ENCODE results near the gene POLR2F. TPM values are rescaled to one million over a fixed set of nuclear protein-coding genes. Genes with fewer than 3 reads are reported as not detected.

POLR2F gene
- total RNA-seq: 24.6 and 40.6 TPM in 2 replicates

DNA sequence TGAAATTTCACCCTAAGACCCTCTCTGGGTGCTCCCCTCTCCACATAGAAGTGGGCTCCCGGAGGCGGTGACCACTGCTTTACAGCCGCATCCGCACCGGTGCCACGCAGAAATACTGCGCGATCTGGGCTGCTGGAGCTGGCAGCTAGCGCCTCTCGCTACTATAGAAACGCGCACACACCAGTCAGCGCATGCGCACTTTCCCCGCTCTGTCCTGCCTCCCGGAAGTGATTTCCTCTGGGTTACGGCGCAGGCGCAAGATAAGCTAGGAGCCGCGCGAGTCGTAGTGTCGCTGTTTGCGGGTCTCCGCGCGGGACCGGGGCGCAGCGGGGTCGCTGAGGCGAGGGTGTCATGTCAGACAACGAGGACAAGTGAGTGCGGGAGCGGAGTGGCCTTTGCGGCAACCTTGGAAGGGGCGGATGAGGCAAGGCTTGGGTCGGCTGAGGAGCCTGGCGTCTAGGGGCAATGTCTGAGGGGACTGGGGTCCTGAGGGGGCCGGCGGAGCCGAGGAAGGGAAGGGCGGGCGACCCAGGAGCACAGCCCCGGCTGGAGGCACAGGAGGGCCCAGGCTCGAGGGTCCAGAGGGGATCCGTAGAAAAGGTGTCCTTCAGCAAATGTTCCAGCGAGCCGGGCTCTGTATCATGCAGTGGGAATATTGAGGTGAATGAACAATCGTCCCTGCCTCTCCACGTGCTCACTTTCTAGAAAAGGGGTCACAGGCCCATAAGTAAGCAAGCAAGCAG is at the start of gene POLR2F, which contains the start of gene C22orf23:
Gene POLR2F, plus strand, starts transcription at position 263 of the 743 bp plus-strand sequence. Its CDS starts 89 bp downstream, at position 352.
Gene C22orf23, minus strand, starts transcription at position 165 of the 743 bp plus-strand sequence. CDS start 452 bp downstream, outside the sequence.

DNA sequence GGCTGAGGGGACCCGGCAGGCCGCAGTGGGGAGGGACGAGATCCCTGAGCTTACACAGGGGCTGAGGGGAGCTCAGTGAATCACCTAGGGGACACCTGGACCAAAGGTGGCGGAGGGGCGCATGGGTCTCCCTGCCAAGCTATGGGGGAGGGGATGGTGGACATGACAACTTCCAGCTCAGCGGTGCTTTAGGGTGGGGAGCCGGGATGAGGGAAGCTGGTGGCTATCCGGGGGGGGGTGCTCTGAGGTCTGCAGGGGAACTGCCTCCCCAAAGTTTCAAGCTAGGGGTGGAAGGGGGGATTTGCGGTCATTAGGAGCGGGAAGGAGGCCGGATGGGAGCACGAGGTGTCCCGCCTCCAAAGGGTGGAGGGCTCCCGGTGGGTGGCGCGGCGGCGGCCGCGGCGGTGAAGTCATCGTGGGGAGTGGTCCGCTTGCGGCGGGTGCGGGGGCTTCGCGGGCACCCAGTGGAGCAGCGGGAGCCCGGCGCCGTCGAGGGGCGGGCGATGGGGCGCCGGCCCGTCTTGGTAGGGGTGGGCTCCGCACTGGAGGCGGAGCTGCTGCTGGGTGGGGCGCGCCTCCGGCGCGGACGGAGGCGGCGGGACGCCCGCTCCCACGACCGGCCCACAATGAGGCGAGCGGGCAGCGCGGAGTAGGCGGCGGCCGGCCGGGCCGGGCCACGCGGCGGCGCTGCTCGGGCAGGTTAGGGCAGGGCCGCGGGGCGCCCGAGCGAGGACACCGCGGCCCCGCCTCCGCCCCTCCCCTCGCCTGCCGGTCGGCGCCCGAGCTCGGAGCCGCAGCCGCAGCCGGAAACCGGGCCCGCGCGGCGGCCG is 47.8 kb upstream of the POLR2F start, which contains the start of gene MICALL1:
Gene MICALL1, plus strand, starts transcription at position 764 of the 830 bp plus-strand sequence. CDS start 126 bp downstream, outside the sequence.

DNA sequence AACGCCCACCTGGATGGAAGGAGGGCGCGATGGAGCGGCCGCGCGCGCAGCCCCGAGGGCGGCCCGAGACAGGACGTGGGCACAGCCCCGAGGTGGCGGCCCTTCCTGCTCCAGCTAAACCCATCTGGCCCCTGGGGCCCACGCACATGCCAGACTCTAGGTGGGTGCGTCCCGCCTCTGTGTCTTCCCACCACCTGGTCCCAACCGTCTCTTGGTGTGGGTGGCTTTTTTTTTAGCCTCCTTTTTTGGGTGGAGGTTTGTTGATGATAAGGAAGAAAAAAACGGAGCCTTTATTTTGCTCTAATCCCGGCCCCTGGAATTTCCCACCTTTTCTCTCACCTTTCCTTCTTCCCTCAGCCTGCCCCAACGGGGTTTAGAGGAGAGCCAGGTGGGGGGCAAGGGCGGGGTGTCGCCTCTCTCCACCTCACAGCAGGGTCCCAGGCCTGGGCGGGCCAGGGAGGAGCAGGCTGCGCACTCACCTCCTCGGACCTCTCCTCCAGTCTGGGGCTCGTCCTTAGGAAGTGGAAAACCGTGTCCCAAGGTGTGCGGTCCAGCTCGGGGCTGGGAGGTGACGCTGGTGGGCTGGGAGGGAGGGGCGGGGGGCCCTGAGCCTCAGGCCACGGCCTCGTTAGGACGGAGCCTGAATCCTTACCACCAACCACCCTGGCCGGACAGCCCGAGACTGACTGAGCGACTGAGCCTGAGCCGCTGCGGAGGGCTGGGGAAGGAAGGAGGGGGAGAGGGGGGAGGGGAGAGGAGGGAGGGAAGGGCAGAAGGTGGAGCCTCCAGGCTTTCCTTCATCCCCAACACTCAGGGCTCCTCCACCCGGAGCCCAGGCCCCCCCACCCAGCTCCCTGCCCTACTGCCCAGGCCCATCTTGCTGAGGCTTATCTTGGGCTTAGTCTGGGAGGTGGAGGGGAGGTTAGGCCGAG is 30.6 kb downstream of the POLR2F start, which contains the start of gene SOX10:
Gene SOX10, minus strand, starts transcription at position 696 of the 932 bp plus-strand sequence. CDS start 771 bp downstream, outside the sequence.

Other genes with a start within 250 kb of the POLR2F start
- 18.0 and 32.3 TPM in 2 replicates for gene GCAT, start 145.8 kb upstream of the POLR2F start, total RNA-seq
- not detected in 2 replicates for gene GALR3, start 130.3 kb upstream of the POLR2F start, total RNA-seq
- 30.6 and 41.4 TPM in 2 replicates for gene ANKRD54, start 109.4 kb upstream of the POLR2F start, total RNA-seq
- 327 and 367 TPM in 2 replicates for gene EIF3L, start 104.3 kb upstream of the POLR2F start, total RNA-seq
- gene MICALL1, start 47.4 kb upstream of the POLR2F start, total RNA-seq: 49.0 and 49.1 TPM in 2 replicates
- gene C22orf23, start 98 bp upstream of the POLR2F start, total RNA-seq: 0.22 and 0.27 TPM in 2 replicates
- not detected in 2 replicates for gene SOX10, start 30.9 kb downstream of the POLR2F start, total RNA-seq
- gene PICK1, start 103.7 kb downstream of the POLR2F start, total RNA-seq: 6.1 and 11.1 TPM in 2 replicates
- not detected in 2 replicates for gene SLC16A8, start 130.5 kb downstream of the POLR2F start, total RNA-seq
- gene BAIAP2L2, start 157.0 kb downstream of the POLR2F start, total RNA-seq: 0.22 and 0.40 TPM in 2 replicates
- gene PLA2G6, start 228.1 kb downstream of the POLR2F start, total RNA-seq: 3.5 and 4.7 TPM in 2 replicates
- gene MAFF, start 248.3 kb downstream of the POLR2F start, total RNA-seq: 53.6 and 66.6 TPM in 2 replicates